GM18907 (cell line): ENCODE data around the gene NPTXR.

ENCODE experiments used
- ATAC-seq: cut with Tn5 transposase; IDR thresholded peaks from one replicate; pipeline ENCODE4 v1.9.1; 2021; ENCODE audit warnings: mild to moderate bottlenecking, moderate library complexity; ENCODE audit not compliant: unreplicated experiment

The NPTXR gene

GRCh38 chr22:38774496-38775166 lies 69.2 kb downstream of the NPTXR start:
- ATAC-seq, result no peak

- ATAC-seq, result no peak
These were observed 70.4 kb downstream of the NPTXR start for GRCh38 chr22:38773363-38773946.

- ATAC-seq, result no peak
These were observed 71.3 kb downstream of the NPTXR start for GRCh38 chr22:38772623-38772873.

- ATAC-seq, result no peak
These were observed 73.4 kb downstream of the NPTXR start for GRCh38 chr22:38770257-38770949.
